CD4-positive, alpha-beta T cell treated with Interferon gamma for 1 hour (primary cell): ENCODE results near the gene ARAP2.

Source experiments
- DNase-seq: peaks from one replicate; pipeline ENCODE4 v3.0.0-alpha.2; 2020

ARAP2 gene

GRCh38 chr4:36088542-36088941 lies 155.8 kb downstream of the ARAP2 start:
- DNase-seq = no peak

- DNase-seq = no peak
Measured at GRCh38 chr4:36086261-36086786, 158.0 kb downstream of the ARAP2 start.

GRCh38 chr4:36082817-36083216 lies 161.5 kb downstream of the ARAP2 start:
- DNase-seq = no peak

- no peak for DNase-seq
Measured at GRCh38 chr4:36081185-36081584, 163.1 kb downstream of the ARAP2 start.

GRCh38 chr4:36079666-36080065 lies 164.6 kb downstream of the ARAP2 start:
- DNase-seq = no peak

DNA sequence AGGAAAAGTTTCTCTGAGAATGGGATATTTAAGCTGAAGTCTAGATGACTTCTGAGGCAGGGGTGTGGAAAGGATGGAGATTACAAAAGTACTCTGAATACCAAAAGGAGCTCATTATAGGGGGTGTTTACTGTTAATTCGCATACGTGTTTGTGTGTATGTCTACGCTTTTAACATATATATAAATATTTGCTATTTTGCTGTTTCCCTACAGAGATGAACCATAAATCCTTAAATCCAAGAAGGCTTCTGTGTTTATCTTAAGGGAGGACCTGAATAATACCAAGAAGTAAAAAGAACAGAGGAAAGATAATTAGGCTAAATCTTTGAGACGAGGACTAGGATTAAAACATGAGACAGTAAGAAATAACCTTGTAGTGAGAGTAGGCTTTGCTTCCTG lies 166.0 kb downstream of the ARAP2 start:
- DNase-seq = no peak

- DNase-seq = no peak
Measured at GRCh38 chr4:36072529-36072928, 171.8 kb downstream of the ARAP2 start.

- no peak for DNase-seq
Measured at GRCh38 chr4:36067116-36067515, 177.2 kb downstream of the ARAP2 start.

DNA sequence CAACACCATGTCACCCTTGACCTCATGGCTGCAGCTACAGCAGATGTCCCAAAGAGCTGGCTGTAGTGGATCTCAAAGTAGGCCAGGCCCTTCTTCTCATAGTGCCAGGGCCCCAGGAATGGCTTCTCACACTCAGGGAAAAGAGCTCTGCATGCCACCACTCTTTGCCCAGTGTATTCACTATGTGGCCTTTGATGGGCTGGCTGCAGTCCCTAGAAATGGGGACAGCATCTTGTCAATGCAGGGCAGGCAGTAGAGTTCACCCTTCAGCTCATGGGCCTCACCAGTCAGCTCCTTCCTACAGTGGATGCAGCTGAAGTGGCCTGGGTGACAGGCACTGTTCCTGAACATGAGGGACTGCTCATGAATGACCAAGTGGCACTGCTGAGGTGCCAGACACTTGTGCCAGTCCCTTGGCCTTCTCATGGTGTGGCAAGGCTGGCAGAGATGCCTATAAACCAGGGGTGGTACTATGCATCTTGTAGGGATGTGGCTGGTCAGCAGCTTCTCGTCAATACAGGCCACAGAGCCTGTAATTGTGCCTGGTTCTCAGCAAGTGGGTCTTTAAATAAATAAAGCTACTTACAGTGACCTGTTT lies 178.9 kb downstream of the ARAP2 start:
- no peak for DNase-seq

- DNase-seq = no peak
Measured at GRCh38 chr4:36064117-36064516, 180.2 kb downstream of the ARAP2 start.

DNA sequence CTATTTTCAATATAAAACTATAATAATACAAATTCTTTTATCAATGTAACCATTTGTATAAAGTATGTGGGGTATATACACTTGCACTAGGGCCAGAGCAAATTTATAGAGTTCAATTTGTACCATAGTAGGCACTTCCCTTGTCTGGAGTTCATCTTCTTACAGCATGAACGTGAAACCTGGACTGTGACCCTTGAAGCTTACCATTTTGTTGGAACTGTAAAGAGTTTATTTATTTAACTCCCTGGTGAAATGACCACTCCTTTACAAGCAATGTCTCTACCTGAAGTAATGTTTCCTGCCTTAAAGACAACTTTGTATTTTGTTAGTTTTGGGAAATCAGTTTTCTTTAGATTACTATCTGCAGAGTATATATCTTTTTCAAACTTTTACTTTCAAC lies 188.2 kb downstream of the ARAP2 start:
- DNase-seq = no peak

DNA sequence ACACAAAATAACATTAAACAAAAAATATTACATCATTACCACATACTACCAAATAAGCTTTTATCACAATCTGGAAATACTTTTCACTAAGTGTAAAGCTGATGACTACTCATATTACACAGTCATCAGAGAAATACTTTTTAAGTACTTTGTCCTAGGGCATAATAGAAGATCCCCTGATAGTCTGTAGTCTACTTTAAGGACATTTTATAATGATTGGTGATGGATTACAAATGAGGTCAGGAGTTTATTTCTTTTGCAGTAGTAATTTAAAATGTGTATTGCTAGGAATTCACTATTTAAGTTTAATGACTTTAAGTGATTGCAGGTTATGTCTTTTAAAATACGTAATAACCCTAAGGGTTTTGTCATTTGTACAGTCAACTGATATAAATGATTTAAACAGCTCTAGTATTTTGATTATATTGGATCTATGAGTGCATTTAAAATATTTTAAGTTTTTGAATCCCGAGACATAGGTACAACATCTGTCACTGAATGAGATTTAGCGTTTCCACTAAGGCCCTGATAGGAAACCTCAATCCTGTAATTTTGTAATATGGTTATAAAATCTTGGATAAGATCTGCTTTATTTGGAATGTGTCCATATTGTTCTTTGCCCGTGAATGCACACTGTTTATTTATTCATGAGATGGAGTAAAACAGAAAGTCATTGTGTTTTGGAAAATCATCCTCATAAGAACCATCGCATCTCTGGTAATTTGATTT lies 189.5 kb downstream of the ARAP2 start:
- DNase-seq = no peak

GRCh38 chr4:36053930-36054329 lies 190.4 kb downstream of the ARAP2 start:
- no peak for DNase-seq

DNA sequence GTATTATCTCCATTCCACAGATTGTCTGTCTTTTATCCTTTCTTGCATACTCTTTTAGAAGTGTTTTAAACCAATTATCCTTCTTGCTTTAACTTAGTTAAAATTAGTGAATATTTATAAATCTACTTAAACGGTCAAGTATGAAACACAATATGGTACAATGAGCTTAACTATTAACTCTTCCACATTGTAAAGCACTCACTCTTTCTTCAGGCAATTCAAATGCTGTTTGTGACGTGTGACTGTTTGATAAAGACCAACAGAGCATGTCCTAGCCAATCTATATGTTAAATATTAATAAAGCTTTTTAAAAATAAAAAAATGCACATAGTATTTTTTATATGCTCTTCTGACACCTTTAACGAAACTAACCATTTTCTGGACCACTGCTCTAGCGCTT lies 192.7 kb downstream of the ARAP2 start:
- DNase-seq = no peak

- no peak for DNase-seq
Measured at GRCh38 chr4:36046026-36046425, 198.3 kb downstream of the ARAP2 start.

- no peak for DNase-seq
Measured at GRCh38 chr4:36043901-36044300, 200.4 kb downstream of the ARAP2 start.

DNA sequence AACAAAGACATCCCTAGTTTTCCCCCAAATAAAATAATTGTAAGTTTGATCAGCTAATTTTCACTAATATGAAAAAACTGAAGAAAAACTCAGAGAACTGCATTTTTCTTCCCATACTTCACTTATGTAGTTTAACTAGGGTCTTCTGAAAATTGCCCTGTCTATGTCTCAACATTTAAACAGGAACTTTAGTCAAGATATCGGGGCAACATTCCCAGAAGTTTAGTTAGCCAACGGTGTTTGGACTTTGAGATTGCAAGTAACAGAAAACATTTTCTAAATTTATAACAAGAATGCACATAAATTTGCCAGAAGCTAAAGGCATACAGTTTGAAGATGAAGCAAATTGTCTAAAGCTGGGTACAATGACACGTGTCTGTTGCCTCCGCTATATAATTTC lies 201.1 kb downstream of the ARAP2 start:
- no peak for DNase-seq

DNA sequence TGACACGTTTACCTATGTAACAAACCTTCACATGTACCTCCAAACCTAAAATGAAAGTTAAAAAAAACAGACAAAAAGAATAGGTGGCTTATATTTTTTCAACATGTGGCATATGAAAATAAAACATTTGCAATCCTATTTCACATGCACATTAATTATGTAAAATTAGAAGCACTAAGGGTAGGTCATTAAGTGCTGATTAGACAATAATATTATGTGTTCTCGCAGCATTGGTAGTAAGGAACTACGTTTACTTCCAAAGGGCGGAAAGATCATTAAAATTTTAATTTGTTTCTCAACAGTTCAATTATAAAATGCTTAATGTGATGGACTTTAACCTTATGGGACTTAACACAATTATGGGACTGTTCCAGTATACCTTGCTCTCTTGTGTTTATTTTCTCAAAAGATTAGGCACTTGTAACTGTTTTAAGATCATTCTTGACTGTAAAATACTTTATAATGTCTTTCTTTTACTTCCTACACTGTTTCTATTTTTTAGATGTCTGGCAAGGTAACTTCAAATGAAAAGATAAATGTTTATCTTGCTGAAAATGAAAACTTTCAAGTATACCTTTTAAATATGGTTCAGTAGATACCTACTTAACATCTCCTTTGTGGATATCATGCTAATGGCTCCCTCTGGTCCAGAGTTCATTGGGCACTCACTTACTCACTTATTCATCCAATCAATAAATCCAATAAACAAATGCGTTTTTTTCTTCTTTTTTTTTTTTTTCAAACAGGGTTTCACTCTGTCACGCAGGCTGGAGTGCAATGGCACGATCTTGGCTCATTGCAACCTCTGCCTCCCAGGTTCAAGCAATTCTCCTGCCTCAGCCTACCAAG lies 202.0 kb downstream of the ARAP2 start:
- no peak for DNase-seq

DNA sequence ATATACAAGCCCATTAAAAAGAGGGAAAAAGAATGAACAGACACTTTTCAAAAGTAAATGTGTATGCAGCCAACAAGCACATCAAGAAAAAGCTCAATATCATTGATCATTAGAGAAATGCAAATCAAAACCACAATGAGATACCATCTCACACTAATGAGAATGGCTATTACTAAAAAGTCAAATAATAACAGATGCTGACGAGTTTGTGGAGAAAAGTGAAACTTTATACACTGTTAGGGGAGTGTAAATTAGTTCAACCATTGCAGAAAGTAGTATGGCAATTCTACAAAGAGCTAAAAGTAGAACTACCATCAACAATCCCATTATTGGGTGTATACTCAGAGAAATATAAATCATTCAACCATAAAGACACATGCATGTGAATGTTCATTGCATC lies 203.0 kb downstream of the ARAP2 start:
- DNase-seq = no peak

- no peak for DNase-seq
Measured at GRCh38 chr4:36039026-36039425, 205.3 kb downstream of the ARAP2 start.

- DNase-seq = no peak
Measured at GRCh38 chr4:36038491-36038890, 205.8 kb downstream of the ARAP2 start.

- no peak for DNase-seq
Measured at GRCh38 chr4:36037127-36037526, 207.2 kb downstream of the ARAP2 start.

DNA sequence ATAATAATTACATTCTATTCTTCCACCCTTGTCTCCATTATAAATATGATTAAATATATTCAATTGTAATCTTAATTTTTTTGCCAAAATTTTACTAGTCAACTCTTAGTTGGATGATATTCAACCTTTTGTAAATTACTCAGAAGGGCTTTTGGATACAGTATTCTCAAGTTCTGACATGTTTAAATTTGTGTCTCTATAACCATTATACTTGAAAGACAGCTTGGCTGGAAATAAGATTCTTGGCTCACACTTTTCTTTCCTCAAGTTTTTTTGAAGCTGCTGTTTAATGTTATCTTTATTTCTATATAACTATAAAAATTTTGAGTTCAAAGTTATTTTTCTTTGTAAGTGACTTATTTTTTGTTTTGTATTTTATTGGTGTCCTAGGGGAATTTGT lies 214.4 kb downstream of the ARAP2 start:
- DNase-seq = no peak

GRCh38 chr4:36027203-36027602 lies 217.1 kb downstream of the ARAP2 start:
- DNase-seq = no peak
